Neural cell (in vitro differentiated cells): ENCODE measurements around the gene RFNG. TPM values are rescaled to one million over a fixed set of nuclear protein-coding genes. Genes with fewer than 3 reads are reported as not detected.

Experiments
- H2AFZ ChIP-seq: fragments of 200-600, 300-800 bp; sonication (generic), shearing (Covaris generic); 2 replicates; pipeline ENCODE4 v1.6.0; 2014; ENCODE audit warnings: low read depth, mild to moderate bottlenecking, antibody characterized with exemption, low read length, moderate library complexity
- H3F3A ChIP-seq: fragments of 200-600 bp; shearing (Covaris generic); 2 replicates; pipeline ENCODE4 v1.6.1; 2016; ENCODE audit warnings: mild to moderate bottlenecking, moderate library complexity, mixed read lengths, antibody characterized with exemption, low read length; ENCODE audit not compliant: insufficient read depth, poor library complexity, severe bottlenecking
- H3K27ac ChIP-seq: fragments of 200-600, 300-800 bp; sonication (generic), shearing (Covaris generic); 2 replicates; pipeline ENCODE4 v1.5.1; 2014; ENCODE audit warnings: mild to moderate bottlenecking, low read length, moderate library complexity
- H3K27me3 ChIP-seq: fragments of 300-800, 200-600 bp; sonication (generic), shearing (Covaris generic); 2 replicates; pipeline ENCODE4 v1.6.0; 2014; ENCODE audit warnings: mild to moderate bottlenecking, low read depth, low read length, moderate library complexity; ENCODE audit not compliant: insufficient read depth
- H3K36me3 ChIP-seq: fragments of 300-800, 200-600 bp; sonication (generic), shearing (Covaris generic); 2 replicates; pipeline ENCODE4 v1.5.1; 2014; ENCODE audit warnings: mild to moderate bottlenecking, antibody characterized with exemption, low read length, moderate library complexity; ENCODE audit not compliant: insufficient read depth
- H3K4me2 ChIP-seq: fragments of 300-800, 200-600 bp; sonication (generic), shearing (Covaris generic); 2 replicates; pipeline ENCODE4 v1.6.0; 2014; ENCODE audit warnings: mild to moderate bottlenecking, low read length
- H3K4me3 ChIP-seq: fragments of 300-800, 200-600 bp; sonication (generic), shearing (Covaris generic); 2 replicates; pipeline ENCODE4 v1.5.1; 2014; ENCODE audit warnings: mild to moderate bottlenecking, low read length, moderate library complexity
- H3K79me2 ChIP-seq: fragments of 200-600 bp; shearing (Covaris generic); replicated peaks from 2 replicates; pipeline ENCODE4 v1.6.0; 2014; ENCODE audit warnings: mild to moderate bottlenecking, low read length, moderate library complexity; ENCODE audit not compliant: insufficient read depth
- H3K9ac ChIP-seq: fragments of 300-800, 200-600 bp; sonication (generic), shearing (Covaris generic); 2 replicates; pipeline ENCODE4 v1.6.1; 2016; ENCODE audit warnings: mild to moderate bottlenecking, low read length, mixed read lengths
- H3K9me2 ChIP-seq: fragments of 200-600 bp; shearing (Covaris generic); 2 replicates; pipeline ENCODE4 v1.6.1; 2016; ENCODE audit warnings: mild to moderate bottlenecking, low read length, mixed read lengths; ENCODE audit not compliant: insufficient read depth
- H3K9me3 ChIP-seq: fragments of 200-600, 300-800 bp; sonication (generic), shearing (Covaris generic); 2 replicates; pipeline ENCODE4 v1.6.1; 2016; ENCODE audit warnings: mild to moderate bottlenecking, mixed run types, low read length, moderate library complexity, mixed read lengths
- H4K20me1 ChIP-seq: fragments of 200-600 bp; shearing (Covaris generic); 2 replicates; pipeline ENCODE4 v1.6.1; 2016; ENCODE audit warnings: mild to moderate bottlenecking, mixed run types; ENCODE audit not compliant: insufficient read depth
- EP300 ChIP-seq: fragments of 450-650 bp; conservative IDR thresholded peaks from 2 replicates; pipeline ENCODE4 v1.6.1; 2014; ENCODE audit warnings: antibody characterized with exemption, mild to moderate bottlenecking, moderate library complexity; ENCODE audit not compliant: poor library complexity, severe bottlenecking
- MXI1 ChIP-seq: fragments of 450-650 bp; conservative IDR thresholded peaks from 2 replicates; pipeline ENCODE4 v1.6.1; 2014; ENCODE audit warnings: antibody characterized with exemption, mild to moderate bottlenecking; ENCODE audit not compliant: poor library complexity, severe bottlenecking
- POLR2AphosphoS5 ChIP-seq: IDR thresholded peaks from 2 replicates; pipeline ENCODE4 v1.6.1; 2012
- RAD21 ChIP-seq: fragments of 450-650 bp; conservative IDR thresholded peaks from 2 replicates; pipeline ENCODE4 v1.6.1; 2014; ENCODE audit warnings: antibody characterized with exemption, mild to moderate bottlenecking, moderate library complexity
- polyA plus RNA-seq: library from polyadenylated mRNA; depleted of rRNA; stranded (reverse); fragments of >200 nt; gene quantifications from 2 replicates; pipeline ENCODE4 v1.2.3, GENCODE V29; 2014
- TF ChIP-seq, protein P1 (sequence below): IDR thresholded peaks from 2 replicates; pipeline ENCODE4 v1.6.1; 2012; ENCODE audit warnings: borderline replicate concordance
- TF ChIP-seq, protein P2 (sequence below): fragments of 450-650 bp; IDR thresholded peaks from 2 replicates; pipeline ENCODE4 v1.5.1; 2014; ENCODE audit warnings: antibody characterized with exemption, mild to moderate bottlenecking, moderate library complexity; ENCODE audit not compliant: poor library complexity, severe bottlenecking

The RFNG gene
- polyA plus RNA-seq, 1 donor from 2014 or later, result 176 TPM

DNA sequence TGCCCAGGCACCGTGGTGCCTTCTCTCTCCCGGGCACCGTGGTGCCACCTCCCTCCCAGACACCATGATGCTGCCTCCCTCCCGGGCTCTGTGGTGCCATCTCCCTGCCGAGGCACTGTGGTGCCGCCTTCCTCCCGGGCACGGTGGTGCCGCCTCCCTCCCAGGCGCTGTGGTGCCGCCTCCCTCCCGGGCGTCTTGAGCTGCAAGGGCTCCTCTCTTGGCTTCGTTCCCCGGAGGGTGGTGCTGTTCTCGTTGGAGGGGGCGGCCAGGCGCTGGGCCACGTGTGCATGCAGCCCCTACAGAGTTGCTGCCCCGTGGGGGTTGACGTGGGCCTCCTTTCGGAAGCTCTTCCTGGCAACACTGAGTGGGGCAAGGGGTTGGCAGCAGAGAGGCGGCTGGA lies 37.2 kb downstream of the RFNG start:
- no peak overlapping the region for H3K4me3 ChIP-seq
- H3K9ac ChIP-seq, result no peak overlapping the region
- H3F3A ChIP-seq, result no peaks in the 10 kb centered on the region
- no peaks in the 10 kb centered on the region for H3K27me3 ChIP-seq
- H4K20me1 ChIP-seq, result no peaks in the 10 kb centered on the region
- no peaks in the 10 kb centered on the region for H3K36me3 ChIP-seq
- TF ChIP-seq, protein P1, sequence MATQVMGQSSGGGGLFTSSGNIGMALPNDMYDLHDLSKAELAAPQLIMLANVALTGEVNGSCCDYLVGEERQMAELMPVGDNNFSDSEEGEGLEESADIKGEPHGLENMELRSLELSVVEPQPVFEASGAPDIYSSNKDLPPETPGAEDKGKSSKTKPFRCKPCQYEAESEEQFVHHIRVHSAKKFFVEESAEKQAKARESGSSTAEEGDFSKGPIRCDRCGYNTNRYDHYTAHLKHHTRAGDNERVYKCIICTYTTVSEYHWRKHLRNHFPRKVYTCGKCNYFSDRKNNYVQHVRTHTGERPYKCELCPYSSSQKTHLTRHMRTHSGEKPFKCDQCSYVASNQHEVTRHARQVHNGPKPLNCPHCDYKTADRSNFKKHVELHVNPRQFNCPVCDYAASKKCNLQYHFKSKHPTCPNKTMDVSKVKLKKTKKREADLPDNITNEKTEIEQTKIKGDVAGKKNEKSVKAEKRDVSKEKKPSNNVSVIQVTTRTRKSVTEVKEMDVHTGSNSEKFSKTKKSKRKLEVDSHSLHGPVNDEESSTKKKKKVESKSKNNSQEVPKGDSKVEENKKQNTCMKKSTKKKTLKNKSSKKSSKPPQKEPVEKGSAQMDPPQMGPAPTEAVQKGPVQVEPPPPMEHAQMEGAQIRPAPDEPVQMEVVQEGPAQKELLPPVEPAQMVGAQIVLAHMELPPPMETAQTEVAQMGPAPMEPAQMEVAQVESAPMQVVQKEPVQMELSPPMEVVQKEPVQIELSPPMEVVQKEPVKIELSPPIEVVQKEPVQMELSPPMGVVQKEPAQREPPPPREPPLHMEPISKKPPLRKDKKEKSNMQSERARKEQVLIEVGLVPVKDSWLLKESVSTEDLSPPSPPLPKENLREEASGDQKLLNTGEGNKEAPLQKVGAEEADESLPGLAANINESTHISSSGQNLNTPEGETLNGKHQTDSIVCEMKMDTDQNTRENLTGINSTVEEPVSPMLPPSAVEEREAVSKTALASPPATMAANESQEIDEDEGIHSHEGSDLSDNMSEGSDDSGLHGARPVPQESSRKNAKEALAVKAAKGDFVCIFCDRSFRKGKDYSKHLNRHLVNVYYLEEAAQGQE, result no peak
- TF ChIP-seq POLR2AphosphoS5 (no peak), RAD21 (no peak)
- H3K79me2 ChIP-seq, result no peaks in the 10 kb centered on the region
- H3K27ac ChIP-seq, result no peak overlapping the region
- H3K4me2 ChIP-seq, result no peak overlapping the region
- H2AFZ ChIP-seq, result no peak overlapping the region
- no peaks in the 10 kb centered on the region for H3K9me3 ChIP-seq
- no peaks in the 10 kb centered on the region for H3K9me2 ChIP-seq

DNA sequence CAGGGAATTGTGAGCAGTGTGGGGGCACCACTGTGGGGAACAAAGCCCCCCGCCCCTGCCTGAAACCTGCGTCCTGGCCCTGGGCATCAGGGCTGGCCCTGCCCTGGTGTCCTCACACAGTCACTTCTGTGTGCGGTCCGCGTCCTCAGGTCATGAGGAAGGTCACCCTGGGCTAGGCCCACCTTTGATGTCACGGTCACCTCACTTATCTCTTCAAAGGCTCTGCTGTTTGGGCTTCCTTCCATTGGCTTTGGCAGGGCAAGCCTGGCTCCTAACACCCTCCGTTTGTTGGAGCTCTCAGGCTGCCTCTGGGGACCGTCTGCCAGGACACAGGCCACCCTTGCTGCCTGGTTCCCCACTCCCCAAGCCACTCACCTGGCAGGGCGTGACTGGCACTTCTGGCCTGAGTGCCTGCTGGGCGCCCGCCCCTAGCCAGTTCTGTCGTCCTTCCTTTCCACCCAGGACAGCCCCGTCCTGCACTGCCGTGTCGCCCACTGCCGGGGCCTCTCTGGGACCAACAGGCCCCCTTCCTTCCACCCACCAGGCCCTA lies 37.8 kb downstream of the RFNG start:
- Histone ChIP-seq H3K27ac (no peak overlapping the region), H4K20me1 (no peaks in the 10 kb centered on the region), H3K27me3 (no peaks in the 10 kb centered on the region), H2AFZ (no peak overlapping the region), H3K4me3 (no peak overlapping the region), H3K79me2 (no peaks in the 10 kb centered on the region), H3K9me3 (no peaks in the 10 kb centered on the region), H3K9ac (no peak overlapping the region), H3F3A (no peaks in the 10 kb centered on the region), H3K4me2 (no peak overlapping the region), H3K9me2 (no peaks in the 10 kb centered on the region), H3K36me3 (no peaks in the 10 kb centered on the region)
- TF ChIP-seq MXI1 (no peak), EP300 (no peak)
- TF ChIP-seq, protein P2, sequence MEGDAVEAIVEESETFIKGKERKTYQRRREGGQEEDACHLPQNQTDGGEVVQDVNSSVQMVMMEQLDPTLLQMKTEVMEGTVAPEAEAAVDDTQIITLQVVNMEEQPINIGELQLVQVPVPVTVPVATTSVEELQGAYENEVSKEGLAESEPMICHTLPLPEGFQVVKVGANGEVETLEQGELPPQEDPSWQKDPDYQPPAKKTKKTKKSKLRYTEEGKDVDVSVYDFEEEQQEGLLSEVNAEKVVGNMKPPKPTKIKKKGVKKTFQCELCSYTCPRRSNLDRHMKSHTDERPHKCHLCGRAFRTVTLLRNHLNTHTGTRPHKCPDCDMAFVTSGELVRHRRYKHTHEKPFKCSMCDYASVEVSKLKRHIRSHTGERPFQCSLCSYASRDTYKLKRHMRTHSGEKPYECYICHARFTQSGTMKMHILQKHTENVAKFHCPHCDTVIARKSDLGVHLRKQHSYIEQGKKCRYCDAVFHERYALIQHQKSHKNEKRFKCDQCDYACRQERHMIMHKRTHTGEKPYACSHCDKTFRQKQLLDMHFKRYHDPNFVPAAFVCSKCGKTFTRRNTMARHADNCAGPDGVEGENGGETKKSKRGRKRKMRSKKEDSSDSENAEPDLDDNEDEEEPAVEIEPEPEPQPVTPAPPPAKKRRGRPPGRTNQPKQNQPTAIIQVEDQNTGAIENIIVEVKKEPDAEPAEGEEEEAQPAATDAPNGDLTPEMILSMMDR, result no peak
- TF ChIP-seq, protein P1, result no peak
